ENCODE results near the gene HBS1L. TPM values are rescaled to one million over a fixed set of nuclear protein-coding genes. Genes with fewer than 3 reads are reported as not detected.

Gene HBS1L
- total RNA-seq, 1 donor from 2014 or later: 97.5 TPM

DNA sequence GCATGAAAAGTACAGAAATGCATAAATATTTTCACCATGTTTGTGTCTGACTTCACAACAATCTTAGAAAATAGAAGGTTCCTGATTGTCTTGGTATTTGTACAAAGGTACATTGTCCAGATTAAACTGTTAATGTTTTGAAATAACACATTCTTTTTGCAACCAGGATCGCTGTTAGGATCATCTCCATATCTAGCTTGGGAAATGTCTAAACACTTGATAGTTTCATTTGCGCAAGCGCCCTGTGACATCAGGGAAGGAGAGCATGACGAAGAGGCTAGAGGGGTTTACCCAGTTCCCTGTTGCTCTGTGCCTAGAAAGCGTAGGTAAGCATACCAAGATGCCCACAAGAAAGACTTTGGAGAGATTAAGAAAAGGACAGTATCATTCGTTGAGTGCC lies 124.2 kb downstream of the HBS1L start:
- no peak for DNase-seq (ENCODE audit: low read depth)
- no peak overlapping the region for H3K4me3 ChIP-seq (ENCODE audit: low read depth, low read length)
- H3K36me3 ChIP-seq (ENCODE audit: control insufficient read depth, insufficient read depth, low read length): no peaks in the 10 kb centered on the region
- TF ChIP-seq, protein P1, sequence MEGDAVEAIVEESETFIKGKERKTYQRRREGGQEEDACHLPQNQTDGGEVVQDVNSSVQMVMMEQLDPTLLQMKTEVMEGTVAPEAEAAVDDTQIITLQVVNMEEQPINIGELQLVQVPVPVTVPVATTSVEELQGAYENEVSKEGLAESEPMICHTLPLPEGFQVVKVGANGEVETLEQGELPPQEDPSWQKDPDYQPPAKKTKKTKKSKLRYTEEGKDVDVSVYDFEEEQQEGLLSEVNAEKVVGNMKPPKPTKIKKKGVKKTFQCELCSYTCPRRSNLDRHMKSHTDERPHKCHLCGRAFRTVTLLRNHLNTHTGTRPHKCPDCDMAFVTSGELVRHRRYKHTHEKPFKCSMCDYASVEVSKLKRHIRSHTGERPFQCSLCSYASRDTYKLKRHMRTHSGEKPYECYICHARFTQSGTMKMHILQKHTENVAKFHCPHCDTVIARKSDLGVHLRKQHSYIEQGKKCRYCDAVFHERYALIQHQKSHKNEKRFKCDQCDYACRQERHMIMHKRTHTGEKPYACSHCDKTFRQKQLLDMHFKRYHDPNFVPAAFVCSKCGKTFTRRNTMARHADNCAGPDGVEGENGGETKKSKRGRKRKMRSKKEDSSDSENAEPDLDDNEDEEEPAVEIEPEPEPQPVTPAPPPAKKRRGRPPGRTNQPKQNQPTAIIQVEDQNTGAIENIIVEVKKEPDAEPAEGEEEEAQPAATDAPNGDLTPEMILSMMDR (IDR thresholded peaks at IDR 0.05; ENCODE audit: insufficient read depth, low read length, poor library complexity, severe bottlenecking): no peak
- H3K27me3 ChIP-seq (ENCODE audit: control insufficient read depth, insufficient read depth, low read length): no peaks in the 10 kb centered on the region

DNA sequence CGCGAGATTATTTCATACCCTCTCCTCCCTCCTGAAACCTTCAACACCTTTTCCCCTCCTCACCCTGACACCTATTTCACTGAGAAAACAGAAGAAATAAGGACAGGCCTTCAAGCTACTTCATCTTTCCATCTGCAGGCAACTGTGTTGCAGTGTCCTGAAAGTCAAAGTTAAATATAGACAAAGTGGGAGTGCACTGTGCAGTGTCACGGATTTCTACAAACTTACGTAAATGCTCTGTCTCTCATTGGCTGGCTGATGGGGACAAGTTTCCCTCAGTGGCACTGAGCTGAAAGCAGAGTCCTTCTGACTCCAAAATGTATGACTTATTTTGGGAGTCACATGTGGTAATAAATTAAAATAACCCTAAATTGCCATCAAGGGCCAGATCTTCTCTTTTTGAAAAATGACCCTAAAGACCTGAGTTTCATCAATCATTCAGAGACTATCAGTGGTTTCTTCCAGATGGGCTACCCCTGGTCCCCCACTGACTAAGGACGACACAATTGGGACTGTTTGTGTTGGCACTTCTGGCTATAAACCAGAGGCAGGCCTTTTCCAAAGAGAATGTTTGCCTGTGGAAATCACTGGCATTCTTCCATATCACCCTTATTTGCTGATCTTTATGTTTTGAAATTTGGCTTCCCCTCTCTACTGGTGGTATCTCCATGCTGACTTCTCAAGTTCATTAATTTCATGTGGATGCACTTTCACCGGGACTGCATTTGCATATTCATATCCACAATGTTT lies 126.3 kb downstream of the HBS1L start:
- DNase-seq (ENCODE audit: low read depth): no peak
- Histone ChIP-seq H3K27me3 (ENCODE audit: control insufficient read depth, insufficient read depth, low read length) (no peaks in the 10 kb centered on the region), H3K4me3 (ENCODE audit: low read depth, low read length) (no peak overlapping the region), H3K36me3 (ENCODE audit: control insufficient read depth, insufficient read depth, low read length) (no peaks in the 10 kb centered on the region)
- TF ChIP-seq, protein P1 (IDR thresholded peaks at IDR 0.05; ENCODE audit: insufficient read depth, low read length, poor library complexity, severe bottlenecking): no peak

DNA sequence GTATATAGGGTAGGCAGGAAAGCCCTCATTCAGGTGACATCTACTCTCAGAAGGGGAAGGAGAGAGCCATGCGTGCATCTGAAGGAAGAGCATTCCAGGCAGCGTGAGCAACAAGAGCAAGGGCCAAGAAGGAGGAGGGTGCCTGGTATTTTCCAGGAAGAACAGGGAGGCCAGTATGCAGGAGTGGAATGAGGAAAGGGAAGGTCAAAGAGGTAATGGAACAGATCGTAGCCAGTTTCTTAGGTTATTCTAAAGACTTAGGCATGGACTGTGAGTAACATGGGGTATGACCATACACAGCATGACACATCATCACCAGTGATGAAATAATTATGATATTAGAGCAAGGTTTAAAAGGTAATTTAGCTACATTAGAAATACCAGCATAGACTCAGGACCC lies 128.8 kb downstream of the HBS1L start:
- TF ChIP-seq, protein P1 (IDR thresholded peaks at IDR 0.05; ENCODE audit: insufficient read depth, low read length, poor library complexity, severe bottlenecking): no peak

DNA sequence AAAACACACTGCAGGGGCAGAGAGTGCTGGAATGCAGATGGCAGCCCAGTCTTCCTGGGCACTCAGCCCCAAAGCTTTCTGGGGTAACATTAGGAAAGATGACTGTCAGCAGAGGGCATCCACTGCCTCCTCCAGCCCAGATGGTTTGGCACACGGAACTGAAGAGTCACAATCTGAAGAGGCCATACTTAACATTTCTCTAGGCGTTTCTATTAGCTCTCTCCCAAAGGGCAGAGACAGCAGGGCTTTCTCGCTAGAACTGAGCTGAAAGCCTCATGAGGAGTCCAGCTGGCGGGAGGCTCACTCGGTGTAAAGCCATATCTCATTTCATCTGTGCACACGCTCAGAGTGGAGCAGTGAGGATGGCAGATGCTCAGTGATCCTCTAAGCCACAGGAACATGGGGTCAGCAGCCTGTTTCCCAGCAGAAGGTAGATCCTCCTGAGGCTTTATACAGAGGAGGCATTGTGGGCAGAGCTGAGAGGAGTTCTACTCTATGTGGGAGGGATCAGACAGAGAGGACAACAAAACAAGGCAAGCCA lies 132.8 kb downstream of the HBS1L start:
- DNase-seq (ENCODE audit: low read depth): no peak
- no peaks in the 10 kb centered on the region for H3K27me3 ChIP-seq (ENCODE audit: control insufficient read depth, insufficient read depth, low read length)
- H3K4me3 ChIP-seq (ENCODE audit: low read depth, low read length): no peak overlapping the region
- H3K36me3 ChIP-seq (ENCODE audit: control insufficient read depth, insufficient read depth, low read length): no peaks in the 10 kb centered on the region
- TF ChIP-seq, protein P1 (IDR thresholded peaks at IDR 0.05; ENCODE audit: insufficient read depth, low read length, poor library complexity, severe bottlenecking): no peak

More for the DNA sequence above, 128.8 kb downstream of the HBS1L start:
- no peak for DNase-seq (ENCODE audit: low read depth)
- no peak overlapping the region for H3K4me3 ChIP-seq (ENCODE audit: low read depth, low read length)
- H3K27me3 ChIP-seq (ENCODE audit: control insufficient read depth, insufficient read depth, low read length): no peaks in the 10 kb centered on the region
- no peaks in the 10 kb centered on the region for H3K36me3 ChIP-seq (ENCODE audit: control insufficient read depth, insufficient read depth, low read length)

DNA sequence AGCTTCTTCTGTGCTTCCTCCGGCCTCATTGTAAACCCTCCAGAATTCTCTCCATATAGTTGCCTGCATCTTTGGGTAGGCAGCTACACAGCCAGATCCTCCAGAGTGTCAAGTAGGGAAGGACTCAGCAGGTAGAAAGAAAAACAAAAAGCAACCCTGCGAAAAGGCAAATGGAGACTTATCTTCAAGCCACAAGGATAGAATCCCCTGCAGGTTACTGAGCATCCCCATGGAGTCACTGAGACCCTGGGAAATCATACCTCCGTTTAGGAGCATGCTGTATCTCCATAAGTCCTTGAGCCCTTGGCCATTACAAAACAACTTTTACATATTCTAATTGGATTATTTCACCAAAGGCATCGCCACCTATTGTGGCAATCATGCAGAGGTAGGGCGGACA lies 133.3 kb downstream of the HBS1L start:
- DNase-seq (ENCODE audit: low read depth): no peak
- TF ChIP-seq, protein P1 (IDR thresholded peaks at IDR 0.05; ENCODE audit: insufficient read depth, low read length, poor library complexity, severe bottlenecking): no peak
- no peaks in the 10 kb centered on the region for H3K36me3 ChIP-seq (ENCODE audit: control insufficient read depth, insufficient read depth, low read length)
- no peaks in the 10 kb centered on the region for H3K27me3 ChIP-seq (ENCODE audit: control insufficient read depth, insufficient read depth, low read length)
- no peak overlapping the region for H3K4me3 ChIP-seq (ENCODE audit: low read depth, low read length)
